ENCODE data around the gene GABARAPL2. TPM values are rescaled to one million over a fixed set of nuclear protein-coding genes. Genes with fewer than 3 reads are reported as not detected.

GABARAPL2 gene
- polyA plus RNA-seq, 2 of the 4 experiments (the other 2 are of a cell fraction): 80.6 to 107 TPM

DNA sequence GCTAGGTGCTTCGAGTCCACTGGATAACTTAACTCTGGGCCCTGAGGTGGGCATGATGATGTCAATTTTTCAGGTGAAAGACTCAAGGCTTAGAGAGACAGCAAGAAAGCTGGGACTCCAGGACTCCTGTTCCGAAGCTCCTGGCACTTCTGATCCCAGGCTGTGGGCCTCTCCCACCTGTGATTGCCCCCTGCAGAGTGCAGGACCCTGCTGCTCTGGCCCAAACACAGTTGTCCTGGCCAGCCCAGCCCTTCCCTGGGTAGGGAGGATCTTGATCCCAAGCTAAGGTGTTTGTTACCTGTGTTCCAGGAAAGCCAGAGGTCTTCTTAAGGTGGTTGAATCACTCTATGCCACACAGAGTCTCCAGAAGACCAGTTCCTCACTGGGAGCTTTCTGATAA, 33.4 kb upstream of the GABARAPL2 start:
- CTCF ChIA-PET: interaction anchor here (1.2 to 2.4 kb wide), 2 partner anchors 15 to 334 kb away, joined by 3 to 19 read pairs; no protein-coding TSS in a partner anchor
- FAIRE-seq: no peak

DNA sequence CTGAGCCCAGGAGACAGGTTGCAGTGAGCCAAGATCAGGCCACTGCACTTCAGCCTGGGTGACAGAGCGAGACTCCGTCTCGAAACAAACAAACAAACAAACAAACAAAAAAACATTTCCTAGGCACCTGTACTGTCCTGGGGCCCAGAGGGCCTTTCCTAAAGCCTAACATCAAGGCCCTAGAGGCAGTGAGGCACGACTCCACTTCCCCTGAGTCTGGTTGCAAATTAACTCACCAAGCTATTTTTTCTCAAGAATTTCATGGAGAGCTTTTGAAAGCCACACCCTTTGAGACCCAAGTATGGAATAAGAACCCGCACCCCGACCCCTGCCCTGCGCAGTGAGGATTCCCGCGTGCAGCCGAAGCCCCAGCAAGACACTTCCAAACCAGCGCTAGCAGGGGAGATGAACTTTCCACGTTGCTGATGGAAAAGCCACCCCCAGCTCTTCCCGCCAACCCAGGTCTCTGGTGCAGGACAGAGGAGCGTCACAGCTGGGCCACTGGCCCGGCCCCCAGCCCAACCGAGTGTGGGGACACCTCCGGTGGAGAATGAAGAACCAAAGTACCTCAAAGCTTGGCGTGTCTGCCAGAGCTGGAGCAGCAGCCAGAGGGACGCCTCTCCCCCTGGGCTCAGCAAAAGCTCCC, 31.5 kb upstream of the GABARAPL2 start:
- no peaks in the 10 kb centered on the region for H3K4me1 ChIP-seq
- no peak overlapping the region for H3K4me2 ChIP-seq
- 77% methylated on average over 16 of the region's 19 CpGs for WGBS (ENCODE audit: missing lambda C conversion rate)
- TF ChIP-seq NPAS2 (CRISPR knock-in tag; IDR thresholded peaks at IDR 0.05; ENCODE audit: borderline replicate concordance) (no peak), ZFP36 (IDR thresholded peaks at IDR 0.05; ENCODE audit: borderline replicate concordance, partially characterized antibody) (no peak), CEBPB (IDR thresholded peaks at IDR 0.05) (no peak), HOXA7 (CRISPR knock-in tag; IDR thresholded peaks at IDR 0.05) (no peak), EHMT2 (IDR thresholded peaks at IDR 0.05; ENCODE audit: low read depth) (no peak), HEYL (CRISPR knock-in tag; IDR thresholded peaks at IDR 0.05) (no peak), FOXS1 (CRISPR knock-in tag; IDR thresholded peaks at IDR 0.05) (no peak), BHLHE40 (IDR thresholded peaks at IDR 0.05; ENCODE audit: low read depth, low read length) (no peak), EHF (CRISPR knock-in tag; IDR thresholded peaks at IDR 0.05) (no peak), RNF2 (IDR thresholded peaks at IDR 0.05; ENCODE audit: borderline replicate concordance, low read depth) (no peak), RARB (CRISPR knock-in tag; IDR thresholded peaks at IDR 0.05) (no peak)
- TF ChIP-seq, protein P1, sequence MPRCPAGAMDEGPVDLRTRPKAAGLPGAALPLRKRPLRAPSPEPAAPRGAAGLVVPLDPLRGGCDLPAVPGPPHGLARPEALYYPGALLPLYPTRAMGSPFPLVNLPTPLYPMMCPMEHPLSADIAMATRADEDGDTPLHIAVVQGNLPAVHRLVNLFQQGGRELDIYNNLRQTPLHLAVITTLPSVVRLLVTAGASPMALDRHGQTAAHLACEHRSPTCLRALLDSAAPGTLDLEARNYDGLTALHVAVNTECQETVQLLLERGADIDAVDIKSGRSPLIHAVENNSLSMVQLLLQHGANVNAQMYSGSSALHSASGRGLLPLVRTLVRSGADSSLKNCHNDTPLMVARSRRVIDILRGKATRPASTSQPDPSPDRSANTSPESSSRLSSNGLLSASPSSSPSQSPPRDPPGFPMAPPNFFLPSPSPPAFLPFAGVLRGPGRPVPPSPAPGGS (IDR thresholded peaks at IDR 0.05): no peak
- TF ChIP-seq, protein P2, sequence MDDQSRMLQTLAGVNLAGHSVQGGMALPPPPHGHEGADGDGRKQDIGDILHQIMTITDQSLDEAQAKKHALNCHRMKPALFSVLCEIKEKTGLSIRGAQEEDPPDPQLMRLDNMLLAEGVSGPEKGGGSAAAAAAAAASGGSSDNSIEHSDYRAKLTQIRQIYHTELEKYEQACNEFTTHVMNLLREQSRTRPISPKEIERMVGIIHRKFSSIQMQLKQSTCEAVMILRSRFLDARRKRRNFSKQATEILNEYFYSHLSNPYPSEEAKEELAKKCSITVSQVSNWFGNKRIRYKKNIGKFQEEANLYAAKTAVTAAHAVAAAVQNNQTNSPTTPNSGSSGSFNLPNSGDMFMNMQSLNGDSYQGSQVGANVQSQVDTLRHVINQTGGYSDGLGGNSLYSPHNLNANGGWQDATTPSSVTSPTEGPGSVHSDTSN (IDR thresholded peaks at IDR 0.05): no peak
- TF ChIP-seq, protein P3, sequence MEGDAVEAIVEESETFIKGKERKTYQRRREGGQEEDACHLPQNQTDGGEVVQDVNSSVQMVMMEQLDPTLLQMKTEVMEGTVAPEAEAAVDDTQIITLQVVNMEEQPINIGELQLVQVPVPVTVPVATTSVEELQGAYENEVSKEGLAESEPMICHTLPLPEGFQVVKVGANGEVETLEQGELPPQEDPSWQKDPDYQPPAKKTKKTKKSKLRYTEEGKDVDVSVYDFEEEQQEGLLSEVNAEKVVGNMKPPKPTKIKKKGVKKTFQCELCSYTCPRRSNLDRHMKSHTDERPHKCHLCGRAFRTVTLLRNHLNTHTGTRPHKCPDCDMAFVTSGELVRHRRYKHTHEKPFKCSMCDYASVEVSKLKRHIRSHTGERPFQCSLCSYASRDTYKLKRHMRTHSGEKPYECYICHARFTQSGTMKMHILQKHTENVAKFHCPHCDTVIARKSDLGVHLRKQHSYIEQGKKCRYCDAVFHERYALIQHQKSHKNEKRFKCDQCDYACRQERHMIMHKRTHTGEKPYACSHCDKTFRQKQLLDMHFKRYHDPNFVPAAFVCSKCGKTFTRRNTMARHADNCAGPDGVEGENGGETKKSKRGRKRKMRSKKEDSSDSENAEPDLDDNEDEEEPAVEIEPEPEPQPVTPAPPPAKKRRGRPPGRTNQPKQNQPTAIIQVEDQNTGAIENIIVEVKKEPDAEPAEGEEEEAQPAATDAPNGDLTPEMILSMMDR (IDR thresholded peaks at IDR 0.05): no peak
- ChIA-PET CTCF (interaction anchor here (0.6 to 2.1 kb wide), 7 partner anchors 13 to 327 kb away, joined by 3 to 13 read pairs (median 3); no protein-coding TSS in a partner anchor), POLR2A (interaction anchor here (1.6 kb wide), 1 partner anchor 18 kb away, joined by 5 read pairs; no protein-coding TSS in a partner anchor)
- ATAC-seq (no peak), DNase-seq (ENCODE audit: low read depth in 1 of 2, low spot score in 1 of 2) (no peak), FAIRE-seq (no peak)
- H3K27ac ChIP-seq: no peak overlapping the region
- no peaks in the 10 kb centered on the region for H3K9me3 ChIP-seq
- no peak overlapping the region for H3K4me3 ChIP-seq

More for the DNA sequence above, 33.4 kb upstream of the GABARAPL2 start:
- H3K27ac ChIP-seq: no peak overlapping the region
- H3K4me3 ChIP-seq: no peak overlapping the region
- TF ChIP-seq RCOR1 (IDR thresholded peaks at IDR 0.05; ENCODE audit: low read depth, low read length): no peak
- TF ChIP-seq, protein P4, sequence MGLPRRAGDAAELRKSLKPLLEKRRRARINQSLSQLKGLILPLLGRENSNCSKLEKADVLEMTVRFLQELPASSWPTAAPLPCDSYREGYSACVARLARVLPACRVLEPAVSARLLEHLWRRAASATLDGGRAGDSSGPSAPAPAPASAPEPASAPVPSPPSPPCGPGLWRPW (IDR thresholded peaks at IDR 0.05): no peak
- TF ChIP-seq JUN (IDR thresholded peaks at IDR 0.05): no peak
- H3K4me2 ChIP-seq: no peak overlapping the region
- WGBS (ENCODE audit: missing lambda C conversion rate): 64% methylated on average over 2 of the region's 2 CpGs
- DNase-seq (ENCODE audit: low read depth in 1 of 2, low spot score in 1 of 2) (no peak), ATAC-seq (no peak)
- POLR2A ChIA-PET: no interaction called here
- H3K4me1 ChIP-seq: no peaks in the 10 kb centered on the region
- H3K9me3 ChIP-seq: no peaks in the 10 kb centered on the region

DNA sequence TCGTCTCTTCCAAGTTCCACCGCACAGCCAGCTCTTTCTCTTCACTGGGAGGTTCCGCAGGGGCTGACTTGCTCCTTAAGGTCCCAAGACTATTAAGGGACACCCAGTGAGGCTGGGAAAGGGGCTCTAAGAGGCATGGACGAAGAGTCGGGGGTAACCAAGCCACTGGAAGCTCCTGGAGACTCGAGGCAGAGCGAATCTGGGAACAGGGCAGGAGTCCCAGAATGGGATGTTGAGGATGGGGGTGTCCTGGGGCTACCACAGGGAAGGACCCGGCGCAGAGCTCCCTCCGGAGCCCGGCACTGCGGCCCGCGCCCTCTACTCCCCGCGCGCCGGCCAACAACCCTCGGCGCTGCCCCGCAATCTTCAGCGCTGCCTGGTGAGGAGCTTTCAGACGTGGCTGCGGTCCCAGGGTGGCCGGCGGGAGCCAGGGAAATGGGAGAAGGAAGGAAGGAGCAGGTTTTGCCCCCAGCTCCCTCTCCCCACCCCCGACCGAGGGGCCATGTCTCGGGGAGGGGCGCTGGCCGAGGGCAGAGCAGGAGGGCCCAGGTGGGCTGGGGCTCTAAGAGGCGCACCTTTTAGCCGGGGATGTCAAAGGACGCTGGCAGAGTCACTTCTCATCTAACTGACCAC, 30.9 kb upstream of the GABARAPL2 start:
- H3K4me3 ChIP-seq: no peak overlapping the region
- no peaks in the 10 kb centered on the region for H3K9me3 ChIP-seq
- no peak for ATAC-seq
- H3K4me1 ChIP-seq: no peaks in the 10 kb centered on the region
- FAIRE-seq: no peak
- POLR2A ChIA-PET: interaction anchor here (1.6 kb wide), 1 partner anchor 18 kb away, joined by 5 read pairs; no protein-coding TSS in a partner anchor
- no peak overlapping the region for H3K27ac ChIP-seq
- H3K4me2 ChIP-seq: no peak overlapping the region
- CTCF ChIA-PET: interaction anchor here (0.6 to 2.1 kb wide), 7 partner anchors 14 to 125 kb away, joined by 3 to 13 read pairs (median 4); no protein-coding TSS in a partner anchor
- no peak for DNase-seq (ENCODE audit: low read depth in 1 of 2, low spot score in 1 of 2)
- 85% methylated on average over 32 of the region's 34 CpGs for WGBS (ENCODE audit: missing lambda C conversion rate)
- TF ChIP-seq PHF8 (IDR thresholded peaks at IDR 0.05; ENCODE audit: borderline replicate concordance, low read depth) (no peak), CHD2 (IDR thresholded peaks at IDR 0.05; ENCODE audit: low read length, partially characterized antibody) (no peak), GATA3 (IDR thresholded peaks at IDR 0.05; ENCODE audit: borderline replicate concordance) (no peak), MYC (IDR thresholded peaks at IDR 0.05; ENCODE audit: borderline replicate concordance, low read length) (no peak), CBX8 (IDR thresholded peaks at IDR 0.05) (no peak)
- TF ChIP-seq, protein P5, sequence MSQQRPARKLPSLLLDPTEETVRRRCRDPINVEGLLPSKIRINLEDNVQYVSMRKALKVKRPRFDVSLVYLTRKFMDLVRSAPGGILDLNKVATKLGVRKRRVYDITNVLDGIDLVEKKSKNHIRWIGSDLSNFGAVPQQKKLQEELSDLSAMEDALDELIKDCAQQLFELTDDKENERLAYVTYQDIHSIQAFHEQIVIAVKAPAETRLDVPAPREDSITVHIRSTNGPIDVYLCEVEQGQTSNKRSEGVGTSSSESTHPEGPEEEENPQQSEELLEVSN (IDR thresholded peaks at IDR 0.05; ENCODE audit: borderline replicate concordance, low read depth): no peak
- TF ChIP-seq, protein P6, sequence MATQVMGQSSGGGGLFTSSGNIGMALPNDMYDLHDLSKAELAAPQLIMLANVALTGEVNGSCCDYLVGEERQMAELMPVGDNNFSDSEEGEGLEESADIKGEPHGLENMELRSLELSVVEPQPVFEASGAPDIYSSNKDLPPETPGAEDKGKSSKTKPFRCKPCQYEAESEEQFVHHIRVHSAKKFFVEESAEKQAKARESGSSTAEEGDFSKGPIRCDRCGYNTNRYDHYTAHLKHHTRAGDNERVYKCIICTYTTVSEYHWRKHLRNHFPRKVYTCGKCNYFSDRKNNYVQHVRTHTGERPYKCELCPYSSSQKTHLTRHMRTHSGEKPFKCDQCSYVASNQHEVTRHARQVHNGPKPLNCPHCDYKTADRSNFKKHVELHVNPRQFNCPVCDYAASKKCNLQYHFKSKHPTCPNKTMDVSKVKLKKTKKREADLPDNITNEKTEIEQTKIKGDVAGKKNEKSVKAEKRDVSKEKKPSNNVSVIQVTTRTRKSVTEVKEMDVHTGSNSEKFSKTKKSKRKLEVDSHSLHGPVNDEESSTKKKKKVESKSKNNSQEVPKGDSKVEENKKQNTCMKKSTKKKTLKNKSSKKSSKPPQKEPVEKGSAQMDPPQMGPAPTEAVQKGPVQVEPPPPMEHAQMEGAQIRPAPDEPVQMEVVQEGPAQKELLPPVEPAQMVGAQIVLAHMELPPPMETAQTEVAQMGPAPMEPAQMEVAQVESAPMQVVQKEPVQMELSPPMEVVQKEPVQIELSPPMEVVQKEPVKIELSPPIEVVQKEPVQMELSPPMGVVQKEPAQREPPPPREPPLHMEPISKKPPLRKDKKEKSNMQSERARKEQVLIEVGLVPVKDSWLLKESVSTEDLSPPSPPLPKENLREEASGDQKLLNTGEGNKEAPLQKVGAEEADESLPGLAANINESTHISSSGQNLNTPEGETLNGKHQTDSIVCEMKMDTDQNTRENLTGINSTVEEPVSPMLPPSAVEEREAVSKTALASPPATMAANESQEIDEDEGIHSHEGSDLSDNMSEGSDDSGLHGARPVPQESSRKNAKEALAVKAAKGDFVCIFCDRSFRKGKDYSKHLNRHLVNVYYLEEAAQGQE (IDR thresholded peaks at IDR 0.05): no peak
